KMS-11 (cell line): ENCODE measurements around the gene TTC24.

Source experiments
- H2AFZ ChIP-seq: fragments of 200-600 bp; sonication (generic); 2 replicates; pipeline ENCODE4 v1.6.1; 2016; ENCODE audit warnings: antibody characterized with exemption, mixed run types, low read depth
- H3K27ac ChIP-seq: fragments of 200-600 bp; sonication (generic); 2 replicates; pipeline ENCODE4 v1.6.1; 2016; ENCODE audit warnings: mild to moderate bottlenecking, mixed run types
- H3K27me3 ChIP-seq: fragments of 200-600 bp; sonication (generic); 2 replicates; pipeline ENCODE4 v1.6.1; 2017; ENCODE audit warnings: mild to moderate bottlenecking, low read depth, mixed run types, moderate library complexity; ENCODE audit not compliant: insufficient read depth
- H3K36me3 ChIP-seq: fragments of 200-600 bp; sonication (generic); 2 replicates; pipeline ENCODE4 v1.6.1; 2017; ENCODE audit warnings: mild to moderate bottlenecking, mixed run types; ENCODE audit not compliant: insufficient read depth
- H3K4me1 ChIP-seq: fragments of 200-600 bp; sonication (generic); 2 replicates; pipeline ENCODE4 v1.6.1; 2016; ENCODE audit warnings: mild to moderate bottlenecking, low read depth, mixed run types; ENCODE audit not compliant: poor library complexity, severe bottlenecking
- H3K4me2 ChIP-seq: fragments of 200-600 bp; sonication (generic); 2 replicates; pipeline ENCODE4 v1.7.0; 2016; ENCODE audit warnings: mild to moderate bottlenecking, mixed run types
- H3K4me3 ChIP-seq: fragments of 200-600 bp; sonication (generic); IDR thresholded peaks from 2 replicates; pipeline ENCODE4 v1.6.1; 2017; ENCODE audit warnings: low read depth, low read length, mixed read lengths; ENCODE audit not compliant: insufficient read depth
- H3K79me2 ChIP-seq: fragments of 200-600 bp; sonication (generic); 2 replicates; pipeline ENCODE4 v1.6.1; 2016; ENCODE audit warnings: low read depth, mixed run types; ENCODE audit not compliant: insufficient read depth
- H3K9ac ChIP-seq: fragments of 200-600 bp; sonication (generic); 2 replicates; pipeline ENCODE4 v1.6.1; 2016; ENCODE audit warnings: mild to moderate bottlenecking, mixed run types
- H4K20me1 ChIP-seq: fragments of 200-600 bp; sonication (generic); 2 replicates; pipeline ENCODE4 v1.6.1; 2016; ENCODE audit warnings: mild to moderate bottlenecking, mixed run types; ENCODE audit not compliant: insufficient read depth
- CTCF ChIP-seq: fragments of 200-600 bp; sonication (generic); conservative IDR thresholded peaks from 2 replicates; pipeline ENCODE4 v1.6.1; 2017; ENCODE audit warnings: low read depth, mild to moderate bottlenecking, antibody characterized with exemption, low read length, moderate library complexity, mixed read lengths

TTC24 gene

DNA sequence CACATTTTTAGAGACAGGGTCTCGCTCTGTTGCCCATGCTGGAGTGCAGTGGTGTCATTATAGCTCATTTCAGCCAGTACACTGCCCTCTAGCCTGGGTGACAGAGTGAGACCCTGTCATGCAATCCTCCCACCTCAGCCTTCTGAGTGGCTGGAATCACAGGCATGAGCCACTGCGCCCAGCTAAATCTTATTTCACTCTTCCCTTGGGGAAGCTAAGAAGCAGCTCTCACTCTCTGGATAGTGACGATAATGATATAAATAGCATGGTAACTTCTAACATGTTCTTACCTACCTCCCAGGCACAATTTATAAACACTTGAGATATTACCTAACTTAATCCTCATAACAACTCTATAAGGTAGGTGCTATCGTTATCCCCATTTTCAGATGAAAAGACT lies 32.1 kb upstream of the TTC24 start:
- TF ChIP-seq CTCF, result no peak
- Histone ChIP-seq H3K4me3 (no peak overlapping the region), H2AFZ (no peak overlapping the region), H4K20me1 (no peaks in the 10 kb centered on the region), H3K9ac (no peak overlapping the region), H3K79me2 (no peaks in the 10 kb centered on the region), H3K4me1 (no peaks in the 10 kb centered on the region), H3K27me3 (no peaks in the 10 kb centered on the region), H3K36me3 (no peaks in the 10 kb centered on the region), H3K4me2 (no peak overlapping the region), H3K27ac (no peak overlapping the region)

- Histone ChIP-seq H3K4me1 (no peaks in the 10 kb centered on the region), H4K20me1 (no peaks in the 10 kb centered on the region), H2AFZ (no peak overlapping the region), H3K9ac (no peak overlapping the region), H3K36me3 (no peaks in the 10 kb centered on the region), H3K4me2 (no peak overlapping the region), H3K27ac (no peak overlapping the region), H3K79me2 (no peaks in the 10 kb centered on the region), H3K4me3 (no peak overlapping the region), H3K27me3 (no peaks in the 10 kb centered on the region)
- TF ChIP-seq CTCF, result no peak
Observed at GRCh38 chr1:156547982-156548381, 31.5 kb upstream of the TTC24 start.

DNA sequence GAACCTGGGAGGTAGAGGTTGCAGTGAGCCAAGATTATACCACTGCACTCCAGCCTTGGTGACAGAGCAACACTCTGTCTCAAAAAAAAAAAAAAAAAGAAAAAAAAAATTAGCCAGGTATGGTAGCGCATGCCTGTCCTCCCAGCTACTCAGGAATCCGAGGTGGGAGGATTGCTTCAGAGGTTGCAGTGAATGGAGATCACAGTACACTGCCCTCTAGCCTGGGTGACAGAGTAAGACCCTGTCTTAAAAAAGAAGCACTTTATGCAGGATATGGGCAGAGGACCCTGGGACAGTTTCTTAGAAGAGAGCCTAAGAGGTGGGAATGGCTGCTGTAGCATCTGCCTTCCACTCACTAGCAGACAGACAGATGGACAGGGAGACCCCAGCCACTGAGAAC lies 30.1 kb upstream of the TTC24 start:
- no peak for TF ChIP-seq CTCF
- no peak overlapping the region for H2AFZ ChIP-seq
- H4K20me1 ChIP-seq, result no peaks in the 10 kb centered on the region
- no peak overlapping the region for H3K27ac ChIP-seq
- H3K4me3 ChIP-seq, result no peak overlapping the region
- H3K36me3 ChIP-seq, result no peaks in the 10 kb centered on the region
- H3K4me1 ChIP-seq, result no peaks in the 10 kb centered on the region
- no peaks in the 10 kb centered on the region for H3K27me3 ChIP-seq
- H3K4me2 ChIP-seq, result no peak overlapping the region
- H3K79me2 ChIP-seq, result no peaks in the 10 kb centered on the region
- no peak overlapping the region for H3K9ac ChIP-seq

DNA sequence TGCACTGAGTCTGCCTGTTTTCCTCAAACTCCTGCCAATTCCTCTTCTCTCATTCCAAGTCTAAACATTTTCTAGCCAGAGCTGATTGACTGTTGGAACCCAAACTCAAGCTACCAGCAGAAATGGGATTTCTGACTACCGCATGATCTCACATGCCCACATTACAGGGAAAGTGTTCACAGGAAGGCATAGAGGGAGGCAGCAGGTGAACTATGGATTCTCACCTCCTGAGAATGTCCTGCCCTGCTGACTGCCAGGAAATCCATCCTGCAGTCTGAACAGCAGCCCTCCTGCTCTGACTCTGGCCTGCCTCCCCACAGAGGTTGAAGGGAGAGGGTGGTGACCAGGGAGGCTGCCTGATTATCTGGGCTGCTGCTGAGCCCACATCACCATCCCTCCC lies 29.7 kb upstream of the TTC24 start:
- no peak for TF ChIP-seq CTCF
- H4K20me1 ChIP-seq, result no peaks in the 10 kb centered on the region
- no peak overlapping the region for H3K27ac ChIP-seq
- H3K9ac ChIP-seq, result no peak overlapping the region
- no peaks in the 10 kb centered on the region for H3K4me1 ChIP-seq
- no peaks in the 10 kb centered on the region for H3K36me3 ChIP-seq
- H3K79me2 ChIP-seq, result no peaks in the 10 kb centered on the region
- no peak overlapping the region for H2AFZ ChIP-seq
- no peak overlapping the region for H3K4me2 ChIP-seq
- H3K4me3 ChIP-seq, result no peak overlapping the region
- H3K27me3 ChIP-seq, result no peaks in the 10 kb centered on the region

DNA sequence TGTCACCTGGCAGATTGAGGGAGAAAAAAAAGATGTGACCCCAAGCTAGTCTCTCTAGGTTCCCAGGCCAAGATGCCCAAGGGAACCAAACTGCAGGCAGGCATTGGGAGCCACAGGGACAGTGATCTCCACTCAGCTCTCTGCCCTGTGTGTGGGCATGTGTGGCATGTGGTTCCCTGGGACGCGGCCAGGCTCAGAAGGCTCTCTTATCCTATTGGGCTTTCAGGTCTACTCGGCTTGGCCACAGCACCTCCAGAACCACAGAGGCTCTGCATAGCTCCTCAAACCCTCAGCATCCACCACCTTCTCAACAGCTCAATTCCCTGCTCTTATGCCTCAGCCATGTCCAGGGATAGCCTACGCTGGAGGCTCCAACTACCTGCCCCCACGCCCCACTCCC lies 29.2 kb upstream of the TTC24 start:
- no peak overlapping the region for H3K9ac ChIP-seq
- no peaks in the 10 kb centered on the region for H3K27me3 ChIP-seq
- no peak for TF ChIP-seq CTCF
- no peak overlapping the region for H3K4me3 ChIP-seq
- H2AFZ ChIP-seq, result no peak overlapping the region
- H3K27ac ChIP-seq, result no peak overlapping the region
- no peaks in the 10 kb centered on the region for H3K4me1 ChIP-seq
- no peaks in the 10 kb centered on the region for H3K36me3 ChIP-seq
- H4K20me1 ChIP-seq, result no peaks in the 10 kb centered on the region
- no peak overlapping the region for H3K4me2 ChIP-seq
- H3K79me2 ChIP-seq, result no peaks in the 10 kb centered on the region
